ENCODE measurements around the gene MEG3. TPM values are rescaled to one million over a fixed set of nuclear protein-coding genes. Genes with fewer than 3 reads are reported as not detected.

The MEG3 gene
- total and polyA plus RNA-seq, 2 of the 8 experiments (the other 6 are each of a cell fraction or from before 2014, with no cell fraction given) = 0.17 to 1.1 TPM

- Histone ChIP-seq H3K23ac (ENCODE audit: insufficient read length) (no peak overlapping the region), H3K4me3 (ENCODE audit: extremely low read depth in 1 of 4, insufficient read depth in 2 of 4, low read depth in 3 of 4, low read length in 4 of 4) (no peak overlapping the region), H2BK15ac (ENCODE audit: low read length) (no peak overlapping the region), H2AFZ (ENCODE audit: low read length) (no peak overlapping the region), H3K79me2 (ENCODE audit: control insufficient read depth in 1 of 2, insufficient read depth in 2 of 2, low read length in 2 of 2) (no peaks in the 10 kb centered on the region), H3K27me3 (replicated peaks in 1 of 4; ENCODE audit: control insufficient read depth in 3 of 4, extremely low read depth in 1 of 4, insufficient read depth in 3 of 4, low read length in 3 of 4) (no peaks in the 10 kb centered on the region), H3K36me3 (ENCODE audit: control insufficient read depth in 2 of 4, insufficient read depth in 4 of 4, low read length in 3 of 4) (no peaks in the 10 kb centered on the region), H3K4me2 (ENCODE audit: insufficient read depth in 1 of 2, low read depth in 2 of 2, low read length in 2 of 2) (no peak overlapping the region), H3K18ac (ENCODE audit: extremely low read depth, low read length) (no peak overlapping the region), H2AK5ac (ENCODE audit: low read depth, low read length) (no peak overlapping the region), H2BK12ac (ENCODE audit: low read depth, low read length) (no peak overlapping the region), H2BK20ac (ENCODE audit: low read length) (no peak overlapping the region), H2BK120ac (replicated peaks; ENCODE audit: low read depth, low read length) (no peak overlapping the region), H3K4ac (replicated peaks; ENCODE audit: insufficient read length, low read depth, low read length) (no peak overlapping the region), H4K8ac (ENCODE audit: extremely low read depth, insufficient read depth, low read length) (no peak overlapping the region), H3K27ac (ENCODE audit: low read depth, low read length) (no peak overlapping the region), H4K5ac (ENCODE audit: insufficient read length, low read depth, low read length) (no peak overlapping the region), H3K9me3 (ENCODE audit: insufficient read depth in 2 of 2, low read depth in 1 of 2, low read length in 1 of 2) (peaks cover 3 to 4% of the 10 kb centered on the region in 2 experiments; a peak in 2 of 4 replicates), H2BK5ac (ENCODE audit: low read depth, low read length) (no peak overlapping the region), H3K4me1 (replicated peaks in 1 of 4; ENCODE audit: control insufficient read depth in 3 of 4, insufficient read depth in 4 of 4, low read length in 3 of 4) (no peaks in the 10 kb centered on the region), H3K23me2 (ENCODE audit: low read depth, low read length) (no peaks in the 10 kb centered on the region), H3K79me1 (ENCODE audit: low read depth, low read length) (no peaks in the 10 kb centered on the region), H3K9ac (replicated peaks in 1 of 4; ENCODE audit: extremely low read depth in 1 of 4, low read depth in 3 of 4, low read length in 3 of 4) (no peak overlapping the region), H3K56ac (replicated peaks; ENCODE audit: insufficient read length, low read depth, low read length) (no peak overlapping the region), H4K20me1 (replicated peaks in 1 of 2; ENCODE audit: control insufficient read depth in 1 of 2, insufficient read depth in 2 of 2, low read length in 2 of 2) (peaks cover 0 to 2% of the 10 kb centered on the region in 2 experiments), H4K91ac (replicated peaks; ENCODE audit: insufficient read length, low read length) (no peak overlapping the region), H3K14ac (ENCODE audit: insufficient read length) (no peak overlapping the region)
- TF ChIP-seq CEBPB (IDR thresholded peaks at IDR 0.05; ENCODE audit: low read depth, low read length) = no peak
- TF ChIP-seq TEAD4 (IDR thresholded peaks at IDR 0.05; ENCODE audit: low read depth, low read length) = no peak
- TF ChIP-seq TBP (IDR thresholded peaks at IDR 0.05; ENCODE audit: low read depth, low read length) = no peak
- TF ChIP-seq EGR1 (IDR thresholded peaks at IDR 0.05; ENCODE audit: borderline replicate concordance, low read depth, low read length) = no peak
- TF ChIP-seq EP300 (IDR thresholded peaks at IDR 0.05; ENCODE audit: borderline replicate concordance in 1 of 2, low read depth in 2 of 2, low read length in 2 of 2) = no peak
- no peak for TF ChIP-seq POU5F1 (IDR thresholded peaks at IDR 0.05; ENCODE audit: low read depth, low read length)
- TF ChIP-seq CHD2 (IDR thresholded peaks at IDR 0.05; ENCODE audit: low read length) = no peak
- no peak for TF ChIP-seq JUN (IDR thresholded peaks at IDR 0.05; ENCODE audit: low read depth, low read length)
- no peak for TF ChIP-seq MAFK (IDR thresholded peaks at IDR 0.05; ENCODE audit: low read depth, low read length)
- no peak for TF ChIP-seq FOSL1 (IDR thresholded peaks at IDR 0.05; ENCODE audit: insufficient read depth, low read depth, low read length)
- TF ChIP-seq, protein P1, sequence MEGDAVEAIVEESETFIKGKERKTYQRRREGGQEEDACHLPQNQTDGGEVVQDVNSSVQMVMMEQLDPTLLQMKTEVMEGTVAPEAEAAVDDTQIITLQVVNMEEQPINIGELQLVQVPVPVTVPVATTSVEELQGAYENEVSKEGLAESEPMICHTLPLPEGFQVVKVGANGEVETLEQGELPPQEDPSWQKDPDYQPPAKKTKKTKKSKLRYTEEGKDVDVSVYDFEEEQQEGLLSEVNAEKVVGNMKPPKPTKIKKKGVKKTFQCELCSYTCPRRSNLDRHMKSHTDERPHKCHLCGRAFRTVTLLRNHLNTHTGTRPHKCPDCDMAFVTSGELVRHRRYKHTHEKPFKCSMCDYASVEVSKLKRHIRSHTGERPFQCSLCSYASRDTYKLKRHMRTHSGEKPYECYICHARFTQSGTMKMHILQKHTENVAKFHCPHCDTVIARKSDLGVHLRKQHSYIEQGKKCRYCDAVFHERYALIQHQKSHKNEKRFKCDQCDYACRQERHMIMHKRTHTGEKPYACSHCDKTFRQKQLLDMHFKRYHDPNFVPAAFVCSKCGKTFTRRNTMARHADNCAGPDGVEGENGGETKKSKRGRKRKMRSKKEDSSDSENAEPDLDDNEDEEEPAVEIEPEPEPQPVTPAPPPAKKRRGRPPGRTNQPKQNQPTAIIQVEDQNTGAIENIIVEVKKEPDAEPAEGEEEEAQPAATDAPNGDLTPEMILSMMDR (IDR thresholded peaks at IDR 0.05; ENCODE audit: control extremely low read depth in 1 of 3, insufficient read depth in 1 of 3, low read depth in 1 of 3, low read length in 3 of 3) = no peak
- ChIA-PET POLR2A (ENCODE audit: partially characterized antibody) (no interaction called here), CTCF (ENCODE audit: partially characterized antibody) (interaction anchor here (0.7 to 0.9 kb wide), 2 partner anchors 10 to 14 kb away, joined by 3 read pairs; no protein-coding TSS in a partner anchor)
- FAIRE-seq (no peak), DNase-seq (ENCODE audit: low read depth in 1 of 2, low spot score in 2 of 2) (no peak)
- WGBS, 2 experiments (ENCODE audit: extremely low coverage in 1 of 2, insufficient coverage in 1 of 2, insufficient read length in 1 of 2, insufficient replicate concordance in 2 of 2, low coverage in 1 of 2, low lambda C conversion rate in 2 of 2, missing lambda C conversion rate in 1 of 2) = 93% methylated on average over 8 of the region's 13 CpGs; no CpG with 5 or more reads in 1 of the 2 experiments
These were observed 41.9 kb downstream of the MEG3 start for GRCh38 chr14:100867631-100868315.

Measured in H1 (cell line).